Measurements from ENCODE around the gene SEC16A.

DNA sequence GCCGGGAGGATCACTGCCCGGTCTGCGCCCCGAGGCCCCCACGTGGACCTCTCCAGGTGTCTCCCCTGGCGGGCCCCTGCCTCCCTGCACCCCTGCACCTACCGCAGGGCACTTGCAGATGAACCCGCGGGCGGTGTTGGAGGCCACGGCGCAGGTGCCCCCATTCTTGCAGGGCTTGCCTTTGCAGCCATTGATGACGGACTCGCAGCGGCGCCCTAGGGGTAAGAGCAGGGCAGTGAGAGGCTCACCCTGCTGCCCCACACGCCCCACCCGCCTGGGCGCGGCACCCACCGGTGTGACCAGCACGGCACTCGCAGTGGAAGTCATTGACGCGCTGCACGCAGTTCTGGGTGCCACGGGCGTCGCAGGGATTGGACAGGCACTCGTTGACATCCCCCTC lies 23.6 kb upstream of the SEC16A start:
- TF ChIP-seq, protein P1, sequence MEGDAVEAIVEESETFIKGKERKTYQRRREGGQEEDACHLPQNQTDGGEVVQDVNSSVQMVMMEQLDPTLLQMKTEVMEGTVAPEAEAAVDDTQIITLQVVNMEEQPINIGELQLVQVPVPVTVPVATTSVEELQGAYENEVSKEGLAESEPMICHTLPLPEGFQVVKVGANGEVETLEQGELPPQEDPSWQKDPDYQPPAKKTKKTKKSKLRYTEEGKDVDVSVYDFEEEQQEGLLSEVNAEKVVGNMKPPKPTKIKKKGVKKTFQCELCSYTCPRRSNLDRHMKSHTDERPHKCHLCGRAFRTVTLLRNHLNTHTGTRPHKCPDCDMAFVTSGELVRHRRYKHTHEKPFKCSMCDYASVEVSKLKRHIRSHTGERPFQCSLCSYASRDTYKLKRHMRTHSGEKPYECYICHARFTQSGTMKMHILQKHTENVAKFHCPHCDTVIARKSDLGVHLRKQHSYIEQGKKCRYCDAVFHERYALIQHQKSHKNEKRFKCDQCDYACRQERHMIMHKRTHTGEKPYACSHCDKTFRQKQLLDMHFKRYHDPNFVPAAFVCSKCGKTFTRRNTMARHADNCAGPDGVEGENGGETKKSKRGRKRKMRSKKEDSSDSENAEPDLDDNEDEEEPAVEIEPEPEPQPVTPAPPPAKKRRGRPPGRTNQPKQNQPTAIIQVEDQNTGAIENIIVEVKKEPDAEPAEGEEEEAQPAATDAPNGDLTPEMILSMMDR (IDR thresholded peaks at IDR 0.05; ENCODE audit: insufficient read depth, low read length): no peak
- TF ChIP-seq GABPA (IDR thresholded peaks at IDR 0.05; ENCODE audit: low read depth): no peak
- TF ChIP-seq POLR2AphosphoS5 (IDR thresholded peaks at IDR 0.05; ENCODE audit: low read depth): no peak
- TF ChIP-seq SPI1 (IDR thresholded peaks at IDR 0.05; ENCODE audit: borderline replicate concordance, low read depth): no peak
- TF ChIP-seq, protein P2, sequence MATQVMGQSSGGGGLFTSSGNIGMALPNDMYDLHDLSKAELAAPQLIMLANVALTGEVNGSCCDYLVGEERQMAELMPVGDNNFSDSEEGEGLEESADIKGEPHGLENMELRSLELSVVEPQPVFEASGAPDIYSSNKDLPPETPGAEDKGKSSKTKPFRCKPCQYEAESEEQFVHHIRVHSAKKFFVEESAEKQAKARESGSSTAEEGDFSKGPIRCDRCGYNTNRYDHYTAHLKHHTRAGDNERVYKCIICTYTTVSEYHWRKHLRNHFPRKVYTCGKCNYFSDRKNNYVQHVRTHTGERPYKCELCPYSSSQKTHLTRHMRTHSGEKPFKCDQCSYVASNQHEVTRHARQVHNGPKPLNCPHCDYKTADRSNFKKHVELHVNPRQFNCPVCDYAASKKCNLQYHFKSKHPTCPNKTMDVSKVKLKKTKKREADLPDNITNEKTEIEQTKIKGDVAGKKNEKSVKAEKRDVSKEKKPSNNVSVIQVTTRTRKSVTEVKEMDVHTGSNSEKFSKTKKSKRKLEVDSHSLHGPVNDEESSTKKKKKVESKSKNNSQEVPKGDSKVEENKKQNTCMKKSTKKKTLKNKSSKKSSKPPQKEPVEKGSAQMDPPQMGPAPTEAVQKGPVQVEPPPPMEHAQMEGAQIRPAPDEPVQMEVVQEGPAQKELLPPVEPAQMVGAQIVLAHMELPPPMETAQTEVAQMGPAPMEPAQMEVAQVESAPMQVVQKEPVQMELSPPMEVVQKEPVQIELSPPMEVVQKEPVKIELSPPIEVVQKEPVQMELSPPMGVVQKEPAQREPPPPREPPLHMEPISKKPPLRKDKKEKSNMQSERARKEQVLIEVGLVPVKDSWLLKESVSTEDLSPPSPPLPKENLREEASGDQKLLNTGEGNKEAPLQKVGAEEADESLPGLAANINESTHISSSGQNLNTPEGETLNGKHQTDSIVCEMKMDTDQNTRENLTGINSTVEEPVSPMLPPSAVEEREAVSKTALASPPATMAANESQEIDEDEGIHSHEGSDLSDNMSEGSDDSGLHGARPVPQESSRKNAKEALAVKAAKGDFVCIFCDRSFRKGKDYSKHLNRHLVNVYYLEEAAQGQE (IDR thresholded peaks at IDR 0.05; ENCODE audit: insufficient replicate concordance, low read depth): no peak
